Uterus (tissue), 4 donors: ENCODE measurements around the gene KHSRP. TPM values are rescaled to one million over a fixed set of nuclear protein-coding genes. Genes with fewer than 3 reads are reported as not detected.

Source experiments
- DNase-seq, 2 donors: peaks; one replicate each; pipeline ENCODE4 v3.0.0-alpha.2; 2019 to 2020
- H3K27ac ChIP-seq, 2 donors: fragments of 200-600 bp; sonication (generic); 1 replicate in 1 of 2; 2 replicates in 1 of 2; pipeline ENCODE4 v1.5.1; 2016 to 2018
- H3K27me3 ChIP-seq, 2 donors: fragments of 200-600 bp; sonication (generic); one replicate each; pipeline ENCODE4 v1.5.1; 2018 to 2019; ENCODE audit warnings: control low read depth in 1 of 2
- H3K36me3 ChIP-seq, 2 donors: fragments of 200-600 bp; sonication (generic); one replicate each; pipeline ENCODE4 v1.5.1; 2019; ENCODE audit warnings: control low read depth in 1 of 2
- H3K4me1 ChIP-seq, 2 donors: fragments of 200-600 bp; sonication (generic); one replicate each; pipeline ENCODE4 v1.5.1; 2018 to 2019; ENCODE audit warnings: control low read depth in 1 of 2
- H3K4me3 ChIP-seq, 2 donors: fragments of 200-600 bp; sonication (generic); 1 replicate in 1 of 2; 2 replicates in 1 of 2; pipeline ENCODE4 v1.5.1; 2018 to 2019; ENCODE audit warnings: mild to moderate bottlenecking in 1 of 2
- H3K9me3 ChIP-seq, 2 donors: fragments of 200-600 bp; sonication (generic); one replicate each; pipeline ENCODE4 v1.5.1; 2019; ENCODE audit warnings: control low read depth in 1 of 2
- CTCF ChIP-seq, 4 experiments: fragments of 200-600 bp in 2 of 4; fragments of 450-650 bp in 2 of 4; sonication (generic) in 2 of 4; IDR thresholded peaks; one replicate each; pipeline ENCODE4 v1.5.1; 2016 to 2019; ENCODE audit warnings: antibody characterized with exemption in 4 of 4, mild to moderate bottlenecking in 2 of 4, moderate library complexity in 1 of 4
- POLR2A ChIP-seq, 2 donors: fragments of 450-650 bp; IDR thresholded peaks; one replicate each; pipeline ENCODE4 v1.6.1; 2016; ENCODE audit warnings: antibody characterized with exemption in 2 of 2, mild to moderate bottlenecking in 1 of 2, moderate library complexity in 1 of 2
- intact Hi-C: fragments of 100-400 bp; cut with DNase I; formaldehyde crosslinking; loops from one replicate; pipeline ENCODE4 v1.15.1; 2023; ENCODE audit warnings: low total_unique reads
- total RNA-seq, 4 donors: library from RNA; depleted of rRNA in 3 of 4; stranded (reverse); fragments of >200 nt in 3 of 4; gene quantifications; one replicate each; pipeline versions ENCODE4 v1.1.0 to v1.2.4, GENCODE V29; 2014 to 2023
- donor health status: DM: yes; HTN: yes; CAD: no.

KHSRP gene
- total RNA-seq, 4 donors from 2014 or later = 23.5 to 259 (median 66.5) TPM

- H3K27me3 ChIP-seq = no peaks in the 10 kb centered on the region
- intact Hi-C loops = no loop called here
- H3K9me3 ChIP-seq = no peaks in the 10 kb centered on the region
- DNase-seq = no peak
- H3K36me3 ChIP-seq = no peaks in the 10 kb centered on the region
- H3K4me1 ChIP-seq = peaks cover 0 to 8% of the 10 kb centered on the region in 2 donors
- H3K4me3 ChIP-seq = peak overlapping the region; percentile 80 to 96
- TF ChIP-seq POLR2A (IDR thresholded peaks at IDR 0.05) (no peak), CTCF (IDR thresholded peaks at IDR 0.05) (no peak)
- peak overlapping the region; percentile 94 to 98 for H3K27ac ChIP-seq
These were observed 30.6 kb downstream of the KHSRP start for GRCh38 chr19:6393983-6394412.

- TF ChIP-seq POLR2A (IDR thresholded peaks at IDR 0.05) (peak in 1 of 2 donors; percentile 55), CTCF (IDR thresholded peaks at IDR 0.05) (peak in 2 of 4 experiments; percentile 2 to 24)
- no peaks in the 10 kb centered on the region for H3K36me3 ChIP-seq
- H3K27me3 ChIP-seq = no peaks in the 10 kb centered on the region
- H3K4me3 ChIP-seq = peak within 1 kb of the TSS; percentile 80 to 96
- DNase-seq = peak; percentile 96 to 97
- intact Hi-C loops = no loop called here
- H3K9me3 ChIP-seq = no peaks in the 10 kb centered on the region
- peak within 1 kb of the TSS; percentile 94 to 98 for H3K27ac ChIP-seq
- H3K4me1 ChIP-seq = peaks cover 0 to 8% of the 10 kb centered on the region in 2 donors
These were observed 31.3 kb downstream of the KHSRP start, which contains the start of gene GTF2F1 for GRCh38 chr19:6393074-6393982. Gene GTF2F1, minus strand, starts transcription at chr19:6393164. Its CDS starts 169 bp downstream, at chr19:6392995.

DNA sequence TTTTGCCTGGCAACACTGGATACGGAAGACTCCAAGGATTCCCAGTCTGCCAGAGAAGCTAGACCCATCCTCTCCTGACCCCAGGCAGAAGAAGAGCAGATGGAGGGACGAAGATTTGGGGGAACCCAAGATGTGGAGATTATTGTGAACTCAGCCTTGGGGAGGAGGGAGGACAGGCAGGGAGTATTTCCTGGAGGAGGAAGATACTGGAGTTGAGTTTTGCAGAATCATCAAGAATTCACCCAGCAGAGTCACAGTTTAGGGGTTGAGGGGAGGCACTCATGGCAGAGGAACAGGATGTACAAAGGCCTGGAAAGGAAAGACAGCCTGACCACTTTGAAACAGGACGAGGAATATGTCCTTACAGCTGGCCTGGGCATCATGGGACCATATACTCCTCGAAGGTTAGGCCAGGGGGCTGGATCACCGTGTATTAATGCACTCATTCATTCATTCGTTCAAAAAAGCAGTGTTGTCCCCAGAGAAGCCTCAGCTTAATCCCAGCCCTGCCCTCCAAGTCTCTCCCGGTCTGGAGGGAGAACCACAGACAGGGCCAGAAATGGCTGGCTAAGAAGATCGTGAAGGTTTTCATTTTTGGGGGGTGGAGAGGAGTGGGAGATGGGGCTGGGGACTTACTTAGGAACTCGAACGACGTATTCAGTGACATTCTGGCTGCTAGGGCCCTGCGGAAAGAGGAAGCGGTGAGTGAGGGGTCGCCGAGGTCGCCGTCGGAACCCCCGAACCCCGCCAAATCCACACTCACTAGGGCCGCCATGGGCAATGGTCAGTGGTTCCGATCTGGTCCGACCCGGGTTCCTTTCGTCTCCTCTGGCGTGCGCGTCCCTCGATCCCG, 32.2 kb downstream of the KHSRP start:
- DNase-seq = no peak
- Histone ChIP-seq H3K36me3 (no peaks in the 10 kb centered on the region), H3K9me3 (no peaks in the 10 kb centered on the region), H3K27me3 (no peaks in the 10 kb centered on the region), H3K27ac (peak overlapping the region; percentile 94 to 98), H3K4me1 (peaks cover 0 to 8% of the 10 kb centered on the region in 2 donors), H3K4me3 (peak overlapping the region; percentile 80 to 96)
- intact Hi-C loops = no loop called here
- no peak for TF ChIP-seq CTCF (IDR thresholded peaks at IDR 0.05)
- no peak for TF ChIP-seq POLR2A (IDR thresholded peaks at IDR 0.05)

- H3K9me3 ChIP-seq = no peaks in the 10 kb centered on the region
- H3K36me3 ChIP-seq = no peaks in the 10 kb centered on the region
- no peak for TF ChIP-seq CTCF (IDR thresholded peaks at IDR 0.05)
- TF ChIP-seq POLR2A (IDR thresholded peaks at IDR 0.05) = no peak
- peaks cover 0 to 6% of the 10 kb centered on the region in 2 donors for H3K4me1 ChIP-seq
- H3K4me3 ChIP-seq = no peak overlapping the region
- intact Hi-C loops = no loop called here
- DNase-seq = no peak
- H3K27me3 ChIP-seq = no peaks in the 10 kb centered on the region
- no peak overlapping the region for H3K27ac ChIP-seq
These were observed 37.2 kb downstream of the KHSRP start for GRCh38 chr19:6387372-6387771.
